GM21390 (cell line): Measurements from ENCODE around the gene ST6GAL1.
A peak's percentile ranks its signal among the peaks of the same experiment; 100 is the strongest.
"Not testable (repeated sequence)": the region's sequence is repeated elsewhere in the genome, so short reads cannot be mapped to it uniquely, and the experiment has no call there.

Experiments used
- ATAC-seq: cut with Tn5 transposase; IDR thresholded peaks from one replicate; pipeline ENCODE4 v1.9.1; 2021; ENCODE audit not compliant: unreplicated experiment

ST6GAL1 gene

GRCh38 chr3:186939536-186939935 lies 9.2 kb downstream of the ST6GAL1 start:
- ATAC-seq = no peak

GRCh38 chr3:186940967-186941366 lies 10.6 kb downstream of the ST6GAL1 start:
- ATAC-seq = no peak

GRCh38 chr3:186942168-186942567 lies 11.8 kb downstream of the ST6GAL1 start:
- ATAC-seq = no peak

GRCh38 chr3:186945255-186945823 lies 15.0 kb downstream of the ST6GAL1 start:
- no peak for ATAC-seq

GRCh38 chr3:186946756-186947375 lies 16.5 kb downstream of the ST6GAL1 start:
- ATAC-seq = peak; percentile 90

GRCh38 chr3:186949281-186949982 lies 19.1 kb downstream of the ST6GAL1 start:
- ATAC-seq = no peak

GRCh38 chr3:186950402-186951093 lies 20.2 kb downstream of the ST6GAL1 start:
- no peak for ATAC-seq

- ATAC-seq = no peak
Observed at GRCh38 chr3:186951640-186952552, 21.6 kb downstream of the ST6GAL1 start.

- peak; percentile 51 for ATAC-seq
Observed at GRCh38 chr3:186953011-186953487, 22.7 kb downstream of the ST6GAL1 start.

- ATAC-seq = not testable (repeated sequence)
Observed at GRCh38 chr3:186953992-186954699, 23.8 kb downstream of the ST6GAL1 start.

- ATAC-seq = no peak
Observed at GRCh38 chr3:186955898-186956696, 25.8 kb downstream of the ST6GAL1 start.

GRCh38 chr3:186959029-186959624 lies 28.8 kb downstream of the ST6GAL1 start:
- no peak for ATAC-seq

- no peak for ATAC-seq
Observed at GRCh38 chr3:186960347-186960746, 30.0 kb downstream of the ST6GAL1 start.

GRCh38 chr3:186962445-186962844 lies 32.1 kb downstream of the ST6GAL1 start:
- ATAC-seq = no peak

GRCh38 chr3:186963636-186964035 lies 33.3 kb downstream of the ST6GAL1 start:
- ATAC-seq = no peak

GRCh38 chr3:186964071-186964470 lies 33.7 kb downstream of the ST6GAL1 start:
- ATAC-seq = no peak

GRCh38 chr3:186964616-186965015 lies 34.3 kb downstream of the ST6GAL1 start:
- ATAC-seq = no peak

- no peak for ATAC-seq
Observed at GRCh38 chr3:186965141-186965879, 35.0 kb downstream of the ST6GAL1 start.
